Muscle layer of colon (tissue), 2 donors: ENCODE data around the gene LRFN2.

Experiments used
- H3K27ac ChIP-seq: one replicate; pipeline ENCODE4 v1.7.0; 2013; ENCODE audit warnings: low read depth, mild to moderate bottlenecking, low read length, moderate library complexity
- H3K27me3 ChIP-seq, 2 donors: one replicate each; pipeline ENCODE4 v1.7.0; 2013; ENCODE audit warnings: low read length in 2 of 2, mild to moderate bottlenecking in 2 of 2; ENCODE audit not compliant: insufficient read depth in 2 of 2, control insufficient read depth in 1 of 2
- H3K36me3 ChIP-seq: one replicate; pipeline ENCODE4 v1.7.0; 2013; ENCODE audit warnings: mild to moderate bottlenecking, low read length; ENCODE audit not compliant: insufficient read depth
- H3K4me1 ChIP-seq: one replicate; pipeline ENCODE4 v1.7.0; 2013; ENCODE audit warnings: mild to moderate bottlenecking, low read length; ENCODE audit not compliant: insufficient read depth
- H3K4me3 ChIP-seq, 2 donors: one replicate each; pipeline ENCODE4 v1.7.0; 2013; ENCODE audit warnings: low read length in 2 of 2, low read depth in 1 of 2, mild to moderate bottlenecking in 1 of 2, moderate library complexity in 1 of 2
- H3K9ac ChIP-seq: one replicate; pipeline ENCODE4 v1.7.0; 2013; ENCODE audit warnings: low read length
- H3K9me3 ChIP-seq: one replicate; pipeline ENCODE4 v1.7.0; 2013; ENCODE audit warnings: mild to moderate bottlenecking, low read length
- donor health status: abdominal sarcoma.
- donor health status: Adenocarcinoma of cecum.

The LRFN2 gene

DNA sequence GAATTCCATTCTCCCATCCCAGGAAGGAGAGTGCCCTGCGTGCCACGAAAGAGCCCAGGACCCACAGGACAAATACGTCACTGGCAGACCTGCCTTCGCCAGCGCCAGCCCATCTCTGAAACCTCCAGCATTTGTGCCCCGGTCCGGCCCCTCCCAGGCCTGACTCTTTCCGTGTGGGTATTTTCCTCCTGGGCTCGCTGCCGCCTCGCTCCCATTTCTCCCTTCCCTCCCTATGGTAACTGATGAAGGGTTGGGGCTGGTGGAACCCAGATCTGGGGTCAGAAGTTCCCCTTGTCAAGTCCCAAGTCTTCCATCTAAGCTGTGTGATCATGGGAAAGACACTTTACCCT, 208.5 kb downstream of the LRFN2 start:
- H3K9me3 ChIP-seq = no peaks in the 10 kb centered on the region
- H3K4me1 ChIP-seq = no peaks in the 10 kb centered on the region
- H3K27ac ChIP-seq = no peak overlapping the region
- H3K36me3 ChIP-seq = no peaks in the 10 kb centered on the region
- no peaks in the 10 kb centered on the region for H3K27me3 ChIP-seq
- no peak overlapping the region for H3K9ac ChIP-seq
- H3K4me3 ChIP-seq = no peak overlapping the region

- Histone ChIP-seq H3K27ac (no peak overlapping the region), H3K4me3 (no peak overlapping the region), H3K9ac (no peak overlapping the region), H3K9me3 (no peaks in the 10 kb centered on the region), H3K36me3 (no peaks in the 10 kb centered on the region), H3K4me1 (no peaks in the 10 kb centered on the region), H3K27me3 (no peaks in the 10 kb centered on the region)
Observed at GRCh38 chr6:40378071-40378724, 209.0 kb downstream of the LRFN2 start.

GRCh38 chr6:40377173-40377806, 209.9 kb downstream of the LRFN2 start:
- Histone ChIP-seq H3K27ac (no peak overlapping the region), H3K9me3 (no peaks in the 10 kb centered on the region), H3K4me3 (no peak overlapping the region), H3K9ac (no peak overlapping the region), H3K36me3 (no peaks in the 10 kb centered on the region), H3K4me1 (no peaks in the 10 kb centered on the region), H3K27me3 (no peaks in the 10 kb centered on the region)

DNA sequence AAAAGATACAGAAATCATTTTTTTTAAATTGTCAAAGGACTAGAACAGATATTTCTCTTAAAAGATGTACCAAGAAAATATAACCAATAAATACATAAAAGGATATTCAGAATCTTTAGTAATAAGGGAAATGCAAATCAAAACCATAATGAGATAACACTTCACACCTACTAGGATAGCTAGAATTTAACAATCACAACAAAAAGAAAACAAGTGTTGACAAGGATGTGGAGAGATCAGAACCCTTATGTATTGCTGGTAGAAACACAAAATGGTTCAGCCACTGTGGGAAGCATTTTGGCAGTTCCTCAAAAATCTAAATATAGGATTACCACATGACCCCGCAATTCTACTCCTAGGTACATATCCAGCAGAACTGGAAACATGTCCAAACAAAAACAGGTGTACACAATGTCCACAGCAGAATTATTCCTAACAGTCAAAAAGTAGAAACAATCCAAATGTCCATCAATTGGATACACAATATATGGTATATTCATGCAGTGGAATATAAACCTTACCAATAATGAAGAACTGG, 211.0 kb downstream of the LRFN2 start:
- Histone ChIP-seq H3K36me3 (no peaks in the 10 kb centered on the region), H3K4me1 (no peaks in the 10 kb centered on the region), H3K4me3 (no peak overlapping the region), H3K9ac (no peak overlapping the region), H3K27me3 (no peaks in the 10 kb centered on the region), H3K9me3 (no peaks in the 10 kb centered on the region), H3K27ac (no peak overlapping the region)

GRCh38 chr6:40373267-40373666, 213.9 kb downstream of the LRFN2 start:
- Histone ChIP-seq H3K4me3 (no peak overlapping the region), H3K9me3 (no peaks in the 10 kb centered on the region), H3K36me3 (no peaks in the 10 kb centered on the region), H3K27ac (no peak overlapping the region), H3K27me3 (no peaks in the 10 kb centered on the region), H3K9ac (no peak overlapping the region), H3K4me1 (no peaks in the 10 kb centered on the region)

DNA sequence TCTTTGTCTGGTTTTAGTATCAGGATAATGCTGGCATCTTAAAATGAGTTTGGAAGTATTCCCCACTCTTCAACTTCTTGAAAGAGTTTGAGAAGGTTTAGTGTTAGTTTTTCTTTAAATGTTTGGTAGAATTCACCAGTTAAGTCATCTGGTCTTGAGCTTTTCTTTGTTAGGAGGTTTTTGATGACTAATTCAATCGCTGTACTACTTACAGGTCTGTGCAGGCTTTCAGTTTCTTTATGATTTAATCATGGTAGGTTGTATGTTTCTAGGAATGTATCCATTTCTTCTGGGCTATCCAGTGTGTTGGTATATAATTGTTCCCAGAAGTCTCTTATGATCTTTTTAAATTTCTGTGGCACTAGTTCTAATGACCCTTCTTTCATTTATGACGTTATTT, 215.5 kb downstream of the LRFN2 start:
- Histone ChIP-seq H3K4me3 (no peak overlapping the region), H3K27ac (no peak overlapping the region), H3K36me3 (no peaks in the 10 kb centered on the region), H3K27me3 (no peaks in the 10 kb centered on the region), H3K9ac (no peak overlapping the region), H3K9me3 (no peaks in the 10 kb centered on the region), H3K4me1 (no peaks in the 10 kb centered on the region)

GRCh38 chr6:40371095-40371494, 216.1 kb downstream of the LRFN2 start:
- H3K27ac ChIP-seq = no peak overlapping the region
- H3K9me3 ChIP-seq = no peaks in the 10 kb centered on the region
- no peaks in the 10 kb centered on the region for H3K27me3 ChIP-seq
- H3K4me1 ChIP-seq = no peaks in the 10 kb centered on the region
- H3K36me3 ChIP-seq = no peaks in the 10 kb centered on the region
- no peak overlapping the region for H3K4me3 ChIP-seq
- H3K9ac ChIP-seq = no peak overlapping the region

- Histone ChIP-seq H3K4me1 (no peaks in the 10 kb centered on the region), H3K27ac (no peak overlapping the region), H3K9ac (no peak overlapping the region), H3K27me3 (no peaks in the 10 kb centered on the region), H3K9me3 (no peaks in the 10 kb centered on the region), H3K4me3 (no peak overlapping the region), H3K36me3 (no peaks in the 10 kb centered on the region)
Observed at GRCh38 chr6:40369891-40370290, 217.3 kb downstream of the LRFN2 start.

DNA sequence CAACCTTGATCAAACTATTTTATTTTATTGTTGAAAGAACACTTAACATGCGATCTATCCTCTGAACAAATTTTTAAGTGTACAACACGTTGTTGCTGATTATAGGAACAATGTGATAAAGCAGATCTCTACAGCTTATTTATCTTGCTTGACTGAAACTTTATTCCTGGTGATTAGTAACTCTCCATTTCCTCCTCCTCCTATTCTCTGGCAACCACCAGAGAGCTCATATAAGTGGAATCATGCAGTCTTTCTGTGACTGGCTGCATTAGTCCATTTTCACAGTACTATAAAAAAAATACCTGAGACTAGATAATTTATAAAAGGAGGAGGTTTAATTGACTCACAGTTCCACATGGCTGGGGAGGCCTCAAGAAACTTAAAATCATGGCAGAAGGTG, 218.1 kb downstream of the LRFN2 start:
- no peaks in the 10 kb centered on the region for H3K27me3 ChIP-seq
- H3K4me1 ChIP-seq = no peaks in the 10 kb centered on the region
- no peak overlapping the region for H3K4me3 ChIP-seq
- H3K9ac ChIP-seq = no peak overlapping the region
- no peaks in the 10 kb centered on the region for H3K9me3 ChIP-seq
- H3K27ac ChIP-seq = no peak overlapping the region
- no peaks in the 10 kb centered on the region for H3K36me3 ChIP-seq

DNA sequence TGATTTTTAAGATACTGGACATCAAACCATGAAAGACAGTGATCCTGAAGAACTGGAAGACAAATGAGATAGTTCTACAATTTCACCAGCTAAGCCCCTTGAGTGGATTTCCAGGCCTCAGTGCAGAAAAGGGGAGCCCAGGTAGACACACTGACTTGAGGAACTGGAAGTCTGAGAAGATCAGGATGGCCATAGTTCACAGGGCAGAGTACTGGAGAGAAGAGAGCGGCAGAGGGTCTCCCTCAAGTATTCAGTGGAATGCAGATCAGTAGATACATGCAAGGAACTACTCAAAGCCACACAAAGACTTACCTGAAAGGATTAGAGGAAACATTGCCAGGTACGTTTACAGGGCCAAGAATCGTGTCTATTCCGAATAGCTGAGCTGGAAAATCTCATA, 224.3 kb downstream of the LRFN2 start:
- Histone ChIP-seq H3K4me3 (no peak overlapping the region), H3K27me3 (no peaks in the 10 kb centered on the region), H3K9ac (no peak overlapping the region), H3K9me3 (no peaks in the 10 kb centered on the region), H3K4me1 (no peaks in the 10 kb centered on the region), H3K27ac (no peak overlapping the region), H3K36me3 (no peaks in the 10 kb centered on the region)

DNA sequence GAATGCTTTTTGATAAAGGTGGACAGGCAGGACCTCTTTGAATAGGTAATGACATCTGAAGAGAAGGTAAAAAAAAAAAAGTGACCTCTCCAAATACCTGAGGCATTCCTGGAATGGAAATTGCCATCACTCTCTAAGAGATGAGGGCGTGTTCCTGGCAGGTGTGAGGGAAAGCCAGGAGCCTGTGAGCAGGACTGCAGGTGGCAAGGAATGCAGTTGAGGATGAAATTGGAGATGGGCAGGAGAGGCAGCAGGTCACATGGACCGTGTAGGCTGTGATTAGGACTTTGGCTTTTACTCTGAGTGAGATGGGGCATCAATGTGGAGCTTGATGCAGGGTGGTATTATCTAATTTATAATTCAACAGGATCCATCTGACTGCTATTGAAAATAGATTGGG, 227.4 kb downstream of the LRFN2 start:
- H3K9me3 ChIP-seq = no peaks in the 10 kb centered on the region
- H3K9ac ChIP-seq = no peak overlapping the region
- H3K27me3 ChIP-seq = no peaks in the 10 kb centered on the region
- no peak overlapping the region for H3K4me3 ChIP-seq
- H3K36me3 ChIP-seq = no peaks in the 10 kb centered on the region
- H3K27ac ChIP-seq = no peak overlapping the region
- no peaks in the 10 kb centered on the region for H3K4me1 ChIP-seq
